HL-60 (cell line): ENCODE results near the gene TBPL1.

ENCODE experiments used
- GABPA ChIP-seq: IDR thresholded peaks from 2 replicates; pipeline ENCODE4 v1.6.1; 2012; ENCODE audit warnings: low read depth
- POLR2AphosphoS5 ChIP-seq: IDR thresholded peaks from 2 replicates; pipeline ENCODE4 v1.6.1; 2012; ENCODE audit warnings: low read depth
- SPI1 ChIP-seq: IDR thresholded peaks from 2 replicates; pipeline ENCODE4 v1.6.1; 2012; ENCODE audit warnings: low read depth, mild to moderate bottlenecking, borderline replicate concordance
- TF ChIP-seq, protein P1 (sequence below): IDR thresholded peaks from one replicate; pipeline ENCODE4 v1.5.1; 2011; ENCODE audit warnings: low read length, control low read depth, inconsistent platforms; ENCODE audit not compliant: insufficient read depth
- TF ChIP-seq, protein P2 (sequence below): IDR thresholded peaks from 2 replicates; pipeline ENCODE4 v1.6.1; 2012; ENCODE audit warnings: low read depth; ENCODE audit not compliant: insufficient replicate concordance

DNA sequence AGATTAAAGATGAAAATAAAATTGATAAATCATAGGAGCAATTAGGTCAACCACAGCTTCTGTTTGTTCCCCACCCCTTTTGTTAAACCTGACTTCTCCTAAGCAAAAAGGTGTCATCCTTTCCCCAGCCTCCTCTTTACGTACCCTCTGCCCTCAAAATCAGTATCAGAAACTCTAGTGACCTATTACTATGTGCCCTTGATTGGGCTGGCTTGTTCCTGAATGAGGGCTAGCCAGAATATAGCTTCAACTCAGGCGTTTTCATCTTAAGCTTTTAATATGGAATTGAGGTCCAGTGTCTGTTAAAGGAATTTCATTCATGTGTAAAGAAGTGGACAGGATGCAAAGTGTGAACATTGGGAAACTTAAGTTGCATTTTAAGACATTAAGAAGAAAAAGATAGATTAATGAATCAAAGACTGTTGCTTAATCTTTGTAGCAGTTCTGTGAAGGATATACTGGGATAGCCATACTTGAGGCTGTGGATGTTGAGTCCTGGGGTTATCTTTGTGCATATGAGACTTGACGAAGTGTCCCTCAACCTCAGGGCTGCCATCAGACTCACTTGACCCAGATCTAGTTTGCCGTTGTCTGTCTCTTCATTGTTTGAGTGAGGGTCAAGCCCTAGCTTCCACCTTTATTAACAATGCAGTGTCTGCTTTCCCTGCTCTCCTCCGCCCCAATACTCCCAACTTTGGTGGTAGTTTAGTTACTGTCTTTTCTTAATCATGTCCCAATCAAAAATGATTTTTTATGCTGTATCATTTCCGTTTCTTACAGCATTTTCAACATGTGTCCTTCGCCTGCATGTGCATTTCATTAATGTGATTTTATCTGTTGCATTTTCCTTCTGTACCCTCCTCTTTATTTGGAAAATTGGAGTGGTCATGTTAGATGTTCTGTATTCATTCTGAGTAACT, 1.9 kb downstream of the TBPL1 start:
- TF ChIP-seq, protein P1, sequence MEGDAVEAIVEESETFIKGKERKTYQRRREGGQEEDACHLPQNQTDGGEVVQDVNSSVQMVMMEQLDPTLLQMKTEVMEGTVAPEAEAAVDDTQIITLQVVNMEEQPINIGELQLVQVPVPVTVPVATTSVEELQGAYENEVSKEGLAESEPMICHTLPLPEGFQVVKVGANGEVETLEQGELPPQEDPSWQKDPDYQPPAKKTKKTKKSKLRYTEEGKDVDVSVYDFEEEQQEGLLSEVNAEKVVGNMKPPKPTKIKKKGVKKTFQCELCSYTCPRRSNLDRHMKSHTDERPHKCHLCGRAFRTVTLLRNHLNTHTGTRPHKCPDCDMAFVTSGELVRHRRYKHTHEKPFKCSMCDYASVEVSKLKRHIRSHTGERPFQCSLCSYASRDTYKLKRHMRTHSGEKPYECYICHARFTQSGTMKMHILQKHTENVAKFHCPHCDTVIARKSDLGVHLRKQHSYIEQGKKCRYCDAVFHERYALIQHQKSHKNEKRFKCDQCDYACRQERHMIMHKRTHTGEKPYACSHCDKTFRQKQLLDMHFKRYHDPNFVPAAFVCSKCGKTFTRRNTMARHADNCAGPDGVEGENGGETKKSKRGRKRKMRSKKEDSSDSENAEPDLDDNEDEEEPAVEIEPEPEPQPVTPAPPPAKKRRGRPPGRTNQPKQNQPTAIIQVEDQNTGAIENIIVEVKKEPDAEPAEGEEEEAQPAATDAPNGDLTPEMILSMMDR: no peak
- TF ChIP-seq POLR2AphosphoS5: no peak
- TF ChIP-seq GABPA: no peak
- TF ChIP-seq, protein P2, sequence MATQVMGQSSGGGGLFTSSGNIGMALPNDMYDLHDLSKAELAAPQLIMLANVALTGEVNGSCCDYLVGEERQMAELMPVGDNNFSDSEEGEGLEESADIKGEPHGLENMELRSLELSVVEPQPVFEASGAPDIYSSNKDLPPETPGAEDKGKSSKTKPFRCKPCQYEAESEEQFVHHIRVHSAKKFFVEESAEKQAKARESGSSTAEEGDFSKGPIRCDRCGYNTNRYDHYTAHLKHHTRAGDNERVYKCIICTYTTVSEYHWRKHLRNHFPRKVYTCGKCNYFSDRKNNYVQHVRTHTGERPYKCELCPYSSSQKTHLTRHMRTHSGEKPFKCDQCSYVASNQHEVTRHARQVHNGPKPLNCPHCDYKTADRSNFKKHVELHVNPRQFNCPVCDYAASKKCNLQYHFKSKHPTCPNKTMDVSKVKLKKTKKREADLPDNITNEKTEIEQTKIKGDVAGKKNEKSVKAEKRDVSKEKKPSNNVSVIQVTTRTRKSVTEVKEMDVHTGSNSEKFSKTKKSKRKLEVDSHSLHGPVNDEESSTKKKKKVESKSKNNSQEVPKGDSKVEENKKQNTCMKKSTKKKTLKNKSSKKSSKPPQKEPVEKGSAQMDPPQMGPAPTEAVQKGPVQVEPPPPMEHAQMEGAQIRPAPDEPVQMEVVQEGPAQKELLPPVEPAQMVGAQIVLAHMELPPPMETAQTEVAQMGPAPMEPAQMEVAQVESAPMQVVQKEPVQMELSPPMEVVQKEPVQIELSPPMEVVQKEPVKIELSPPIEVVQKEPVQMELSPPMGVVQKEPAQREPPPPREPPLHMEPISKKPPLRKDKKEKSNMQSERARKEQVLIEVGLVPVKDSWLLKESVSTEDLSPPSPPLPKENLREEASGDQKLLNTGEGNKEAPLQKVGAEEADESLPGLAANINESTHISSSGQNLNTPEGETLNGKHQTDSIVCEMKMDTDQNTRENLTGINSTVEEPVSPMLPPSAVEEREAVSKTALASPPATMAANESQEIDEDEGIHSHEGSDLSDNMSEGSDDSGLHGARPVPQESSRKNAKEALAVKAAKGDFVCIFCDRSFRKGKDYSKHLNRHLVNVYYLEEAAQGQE: no peak
- TF ChIP-seq SPI1: no peak
